Choroid plexus epithelial cell (primary cell): Measurements from ENCODE around the gene RFX1.

Source experiments
- DNase-seq: peaks from one replicate; pipeline ENCODE4 v3.0.0-alpha.2; 2010; ENCODE audit warnings: low read depth
- H3K4me3 ChIP-seq: 2 replicates; pipeline ENCODE4 v1.5.1; 2011; ENCODE audit warnings: low read depth, mild to moderate bottlenecking, control low read depth, low read length, moderate library complexity
- CTCF ChIP-seq: conservative IDR thresholded peaks from 2 replicates; pipeline ENCODE4 v1.5.1; 2011; ENCODE audit warnings: low read depth, mild to moderate bottlenecking, control low read depth, inconsistent platforms, low read length, moderate library complexity

Gene RFX1

GRCh38 chr19:13914777-13915176 lies 91.3 kb downstream of the RFX1 start:
- DNase-seq: no peak
- H3K4me3 ChIP-seq: no peak overlapping the region
- TF ChIP-seq CTCF: no peak

GRCh38 chr19:13913352-13913751 lies 92.8 kb downstream of the RFX1 start:
- TF ChIP-seq CTCF: no peak
- no peak for DNase-seq
- no peak overlapping the region for H3K4me3 ChIP-seq
